IPS DF 4.7 (cell line): ENCODE measurements around the gene C16orf96.
A peak's percentile ranks its signal among the peaks of the same experiment; 100 is the strongest.

Experiments used
- DNase-seq: peaks from one replicate; pipeline ENCODE4 v3.0.0-alpha.2; 2013; ENCODE audit warnings: low spot score; ENCODE audit errors: extremely low read depth

The C16orf96 gene

DNA sequence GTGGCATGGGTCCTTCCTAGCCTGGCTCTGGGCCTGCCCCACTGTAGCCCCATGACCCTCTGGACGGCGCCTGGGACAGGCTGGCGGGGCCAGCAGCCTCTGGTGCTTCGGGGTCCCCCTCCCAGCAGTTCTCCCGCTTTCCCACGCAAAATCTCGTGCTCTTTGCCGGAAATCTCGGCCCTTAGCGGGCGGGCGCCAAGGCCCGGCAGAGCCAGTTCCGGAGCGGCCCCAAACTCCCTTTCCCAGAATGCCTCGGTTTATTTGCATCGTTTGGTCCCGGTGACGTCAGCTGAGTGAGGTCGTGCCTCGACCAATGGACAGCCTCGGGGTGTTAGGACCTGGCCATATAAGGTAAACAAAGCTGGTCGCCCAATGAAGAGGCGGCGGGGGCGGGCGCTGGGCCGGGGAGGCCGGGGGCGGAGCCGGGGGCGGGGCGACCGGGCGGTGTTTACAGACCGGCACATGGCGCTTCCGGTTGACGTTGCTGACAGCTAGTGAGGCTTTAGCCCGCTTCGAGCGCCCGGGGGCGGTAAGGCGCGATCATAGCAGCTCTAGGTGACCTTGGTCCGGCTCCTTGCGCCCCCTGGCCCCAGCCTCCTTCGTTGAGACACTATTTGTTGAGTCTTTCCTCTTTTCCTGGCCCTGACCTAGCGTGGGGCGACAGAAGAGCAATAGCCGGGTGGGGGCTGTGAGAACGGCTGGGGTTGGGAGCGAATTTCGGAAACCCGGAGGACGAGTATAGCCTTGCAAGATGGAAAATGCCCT, 60.1 kb downstream of the C16orf96 start:
- DNase-seq = peak; percentile 99

DNA sequence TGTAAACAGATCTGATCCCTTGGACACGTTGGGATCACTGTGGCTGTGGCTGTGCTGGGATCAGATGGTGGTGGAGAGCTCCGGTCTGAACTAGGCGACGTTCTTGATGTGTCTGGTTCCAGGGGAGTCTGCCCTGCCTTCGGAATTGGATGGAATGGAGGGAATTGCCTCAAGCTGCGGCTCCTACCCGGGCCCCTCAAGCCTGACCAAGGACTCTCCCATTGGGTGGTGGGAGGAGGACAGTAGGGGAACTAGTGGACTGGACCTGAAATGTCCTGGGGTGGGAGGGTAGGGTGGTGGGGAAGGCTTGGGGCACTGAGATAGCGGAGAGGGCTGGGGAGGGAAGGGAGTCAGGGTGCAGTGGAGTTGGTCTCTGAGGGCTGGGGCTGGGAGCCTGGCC, 61.7 kb downstream of the C16orf96 start:
- no peak for DNase-seq

DNA sequence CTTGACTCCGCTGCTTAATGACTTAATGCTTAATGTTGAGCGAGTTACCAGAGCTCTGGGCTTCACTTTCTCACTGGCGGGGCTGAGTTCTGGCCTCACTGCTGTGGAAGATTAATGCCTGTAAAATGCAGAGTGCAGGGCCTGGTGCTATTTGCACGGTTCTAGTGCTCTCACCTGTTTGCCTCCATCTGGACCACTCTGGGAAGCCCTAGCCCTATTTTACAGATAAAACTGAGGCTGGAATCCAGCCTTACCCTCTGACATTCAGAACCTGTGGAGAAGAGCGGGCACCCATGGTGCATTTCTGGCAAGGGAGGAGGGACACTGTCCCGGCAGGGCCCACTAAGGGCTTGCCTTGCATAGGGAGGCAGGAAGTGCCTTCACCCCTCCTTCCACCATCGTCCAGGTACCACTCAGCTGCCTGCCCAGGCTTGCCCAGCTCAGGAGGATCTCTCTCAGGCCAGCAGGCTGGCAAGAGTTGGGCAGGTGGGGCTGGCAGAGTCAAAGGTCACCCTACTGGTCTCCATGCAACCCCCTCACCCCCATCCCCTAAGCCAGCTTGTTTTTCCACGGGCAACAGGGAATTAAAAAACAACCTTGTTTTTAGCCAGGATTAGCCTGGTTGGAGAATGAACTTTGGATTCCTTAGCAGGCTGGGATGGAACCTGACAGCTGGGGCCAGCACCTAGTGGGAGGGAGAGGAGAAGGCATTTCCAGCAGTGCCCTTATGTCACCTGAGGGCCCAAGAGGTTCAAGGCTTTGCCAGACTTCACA, 62.7 kb downstream of the C16orf96 start:
- DNase-seq = no peak

DNA sequence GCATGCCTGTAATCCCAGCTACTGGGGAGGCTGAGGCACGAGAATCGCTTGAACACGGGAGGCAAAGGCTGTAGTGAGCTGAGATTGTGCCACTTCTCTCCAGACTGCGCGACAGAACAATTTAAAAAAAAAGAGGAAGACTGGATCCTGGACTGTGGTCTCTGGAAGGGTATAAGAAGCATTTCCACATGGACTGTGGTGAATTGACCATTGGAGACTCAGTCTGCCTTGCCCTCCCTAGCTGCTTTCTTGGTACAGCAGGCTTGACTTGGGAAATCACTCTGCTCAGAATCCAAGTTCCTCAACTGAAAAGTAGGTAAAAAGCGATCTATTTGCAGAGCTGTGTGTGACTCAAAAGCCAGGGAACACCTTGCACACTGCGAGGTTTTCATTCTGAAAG, 67.5 kb downstream of the C16orf96 start:
- no peak for DNase-seq

DNA sequence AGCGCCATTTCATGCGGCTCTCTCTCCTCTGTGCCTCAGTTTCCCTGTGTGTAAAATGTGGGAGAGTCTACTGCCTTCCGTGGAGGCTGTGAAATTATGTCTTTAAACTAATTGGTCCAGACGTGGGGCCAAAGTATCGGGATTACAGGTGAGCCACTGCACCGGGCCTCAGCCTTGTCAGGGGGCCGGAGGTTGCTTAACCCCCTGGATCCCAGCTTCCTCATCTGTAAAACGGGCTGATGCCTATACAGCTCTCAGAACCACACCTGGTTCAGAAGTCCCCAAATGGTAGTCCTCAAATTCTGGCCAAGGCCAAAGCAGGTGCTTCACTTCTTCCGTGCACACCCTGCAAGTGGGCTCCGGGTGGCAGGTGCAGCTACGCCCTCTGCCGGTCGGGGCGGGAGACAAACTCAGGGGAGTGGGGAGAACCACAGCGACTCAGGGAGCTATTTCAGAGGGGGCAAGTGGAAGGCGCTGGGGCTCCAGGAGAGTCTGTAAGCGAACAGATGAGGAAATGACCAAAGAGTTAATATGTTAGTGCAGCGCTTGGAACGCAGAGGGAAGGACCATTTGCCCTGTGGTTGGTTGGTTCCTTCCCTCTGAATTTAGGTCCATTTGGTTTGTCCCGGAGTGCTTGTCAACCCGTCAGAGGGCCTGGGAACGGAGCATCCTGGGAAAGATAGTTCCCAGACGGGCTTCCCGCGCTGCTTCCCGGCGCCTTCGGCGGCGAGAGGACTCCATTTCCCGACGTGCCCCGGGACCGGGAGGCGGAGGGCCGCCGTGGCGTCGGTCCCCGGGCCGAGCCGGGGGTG, 68.1 kb downstream of the C16orf96 start, which contains the start of gene MGRN1:
Gene MGRN1, plus strand, starts transcription at position 812 of the 812 bp plus-strand sequence. CDS start 135 bp downstream, outside the sequence.
- DNase-seq = peak; percentile 91

DNA sequence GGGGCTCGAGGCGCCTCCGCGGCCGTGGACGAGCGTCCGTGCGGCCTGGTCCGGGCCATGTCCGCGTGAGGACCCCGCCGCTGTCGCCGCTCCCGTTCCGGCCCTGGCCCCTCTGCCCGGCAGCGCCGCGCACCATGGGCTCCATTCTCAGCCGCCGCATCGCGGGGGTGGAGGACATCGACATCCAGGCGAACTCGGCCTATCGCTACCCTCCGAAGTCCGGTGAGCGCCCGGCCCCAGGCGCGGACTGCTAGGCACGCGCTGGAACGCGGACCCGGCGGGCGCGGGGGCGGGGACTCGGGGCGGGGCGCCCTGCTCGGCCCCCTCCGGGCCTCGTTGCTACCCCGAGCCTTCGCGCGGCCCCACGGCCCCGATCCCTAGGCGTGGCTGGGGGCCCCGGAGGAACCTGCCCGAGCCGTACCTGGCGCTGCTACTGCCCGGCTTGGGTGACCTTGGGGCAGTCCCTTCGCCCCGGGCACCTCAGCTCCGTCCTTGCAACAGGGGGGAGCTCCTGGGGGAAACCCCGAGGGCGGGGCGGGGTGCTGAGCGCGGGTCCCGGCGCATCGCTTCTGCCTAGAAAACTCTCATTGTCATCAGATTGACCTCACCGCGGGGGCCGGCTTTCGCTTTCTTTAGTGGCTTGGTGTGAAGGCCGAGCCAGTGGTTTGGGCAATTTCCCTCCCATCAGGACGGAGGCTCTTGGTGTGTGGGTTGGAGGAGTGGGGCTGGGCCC, 68.9 kb downstream of the C16orf96 start:
- no peak for DNase-seq

DNA sequence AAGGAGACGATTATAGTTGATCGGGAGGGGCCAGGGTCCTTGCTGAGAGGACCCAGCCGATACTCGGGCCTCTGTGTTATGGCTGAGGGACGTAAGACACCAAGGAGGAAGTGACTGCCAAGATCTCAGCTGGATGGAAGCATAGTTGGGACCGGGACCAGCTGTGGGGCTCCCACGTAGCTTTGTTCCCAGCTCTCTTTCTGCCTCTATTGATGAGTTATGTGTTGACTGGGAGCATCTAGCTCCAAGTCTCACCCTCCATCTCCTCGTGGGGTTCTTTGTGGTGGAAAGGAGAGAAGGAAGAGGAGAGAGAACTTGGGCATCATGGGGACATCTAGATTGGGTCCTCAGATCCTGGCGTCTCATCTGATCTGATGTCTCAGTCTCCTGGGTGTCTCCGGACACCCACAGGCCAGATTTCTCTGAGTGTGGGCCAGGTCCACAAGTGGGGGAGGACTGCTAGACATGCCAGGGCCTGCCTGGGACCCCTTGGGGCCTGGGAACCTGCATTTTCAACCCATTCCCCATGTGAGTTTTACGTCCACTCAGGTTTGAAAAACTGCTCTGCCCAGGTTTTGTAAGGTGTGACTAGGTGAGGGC, 69.5 kb downstream of the C16orf96 start:
- DNase-seq = no peak

- no peak for DNase-seq
Measured at GRCh38 chr16:4626396-4626795, 70.3 kb downstream of the C16orf96 start.

- no peak for DNase-seq
Measured at GRCh38 chr16:4628283-4628682, 72.1 kb downstream of the C16orf96 start.

GRCh38 chr16:4631444-4631843, 75.3 kb downstream of the C16orf96 start:
- DNase-seq = no peak

- DNase-seq = no peak
Measured at GRCh38 chr16:4633910-4634635, 77.9 kb downstream of the C16orf96 start.

DNA sequence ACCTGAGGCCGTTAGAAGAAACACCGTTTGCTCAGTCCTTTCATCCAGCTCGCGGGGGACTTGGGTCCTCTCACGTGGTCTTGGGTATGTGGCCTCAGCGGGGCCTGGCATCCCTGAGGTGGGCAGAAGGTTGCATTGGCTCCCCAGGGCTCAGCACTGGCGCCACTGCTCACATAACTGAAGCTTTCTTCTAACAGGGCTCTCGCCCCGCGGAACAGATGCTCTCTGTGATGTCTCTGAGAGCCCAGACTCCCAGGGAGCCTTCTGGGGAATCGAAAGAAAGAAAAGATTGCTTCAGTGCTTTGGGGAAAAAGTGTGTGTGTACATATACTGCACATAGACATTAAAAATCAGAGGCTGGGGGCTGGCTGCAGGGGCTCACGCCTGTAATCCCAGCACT, 78.6 kb downstream of the C16orf96 start:
- DNase-seq = no peak

DNA sequence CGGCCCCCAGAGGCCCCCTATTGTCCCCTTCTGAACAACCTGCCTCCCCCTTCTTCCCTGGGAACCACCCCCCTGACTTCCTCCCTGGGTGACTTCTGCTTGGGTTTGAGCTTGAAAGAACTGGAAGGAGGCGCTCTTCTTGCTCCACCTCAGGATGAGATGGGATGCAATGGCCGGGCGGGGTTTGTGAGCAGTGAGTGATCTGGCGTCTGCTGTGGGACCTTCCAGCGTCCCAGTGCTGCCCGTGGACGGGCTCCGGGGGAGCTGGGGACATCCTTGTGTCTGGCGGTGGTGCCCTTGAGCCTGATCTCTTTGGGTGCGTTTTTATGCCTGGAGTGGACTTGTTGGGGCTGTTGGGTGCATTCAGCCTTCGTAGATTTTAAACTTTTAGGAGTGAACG, 80.1 kb downstream of the C16orf96 start:
- no peak for DNase-seq

GRCh38 chr16:4637501-4638166, 81.5 kb downstream of the C16orf96 start:
- DNase-seq = no peak

DNA sequence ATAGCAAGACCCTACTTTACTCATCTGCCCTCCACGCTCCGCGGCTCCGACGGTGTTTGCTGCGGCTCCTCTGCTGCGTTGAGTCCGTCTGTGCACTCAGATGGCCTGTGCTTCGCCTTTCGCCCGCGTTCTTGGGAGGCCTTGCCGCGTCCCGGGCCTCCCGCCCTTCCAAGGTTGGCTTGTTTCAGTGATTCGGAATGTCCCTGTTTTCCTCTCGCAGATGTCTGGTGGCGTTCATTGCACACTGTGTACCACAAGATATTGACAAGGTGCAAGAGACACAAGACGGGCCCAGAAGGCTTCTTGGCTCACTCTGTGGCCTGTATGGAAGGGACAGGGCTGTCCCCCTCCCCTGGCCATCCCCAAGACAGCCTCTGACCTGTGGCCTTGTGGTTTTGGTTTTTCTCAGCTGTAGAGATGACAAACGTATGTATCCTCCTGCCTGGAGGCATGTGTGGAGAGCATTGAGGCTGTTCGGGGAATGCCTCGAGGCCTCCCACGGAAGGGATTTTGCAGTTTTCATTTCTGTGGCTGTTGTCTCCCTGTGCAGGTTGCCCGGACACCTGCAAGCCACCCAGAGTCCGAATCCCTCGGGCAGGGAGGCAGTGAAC, 83.9 kb downstream of the C16orf96 start:
- no peak for DNase-seq

DNA sequence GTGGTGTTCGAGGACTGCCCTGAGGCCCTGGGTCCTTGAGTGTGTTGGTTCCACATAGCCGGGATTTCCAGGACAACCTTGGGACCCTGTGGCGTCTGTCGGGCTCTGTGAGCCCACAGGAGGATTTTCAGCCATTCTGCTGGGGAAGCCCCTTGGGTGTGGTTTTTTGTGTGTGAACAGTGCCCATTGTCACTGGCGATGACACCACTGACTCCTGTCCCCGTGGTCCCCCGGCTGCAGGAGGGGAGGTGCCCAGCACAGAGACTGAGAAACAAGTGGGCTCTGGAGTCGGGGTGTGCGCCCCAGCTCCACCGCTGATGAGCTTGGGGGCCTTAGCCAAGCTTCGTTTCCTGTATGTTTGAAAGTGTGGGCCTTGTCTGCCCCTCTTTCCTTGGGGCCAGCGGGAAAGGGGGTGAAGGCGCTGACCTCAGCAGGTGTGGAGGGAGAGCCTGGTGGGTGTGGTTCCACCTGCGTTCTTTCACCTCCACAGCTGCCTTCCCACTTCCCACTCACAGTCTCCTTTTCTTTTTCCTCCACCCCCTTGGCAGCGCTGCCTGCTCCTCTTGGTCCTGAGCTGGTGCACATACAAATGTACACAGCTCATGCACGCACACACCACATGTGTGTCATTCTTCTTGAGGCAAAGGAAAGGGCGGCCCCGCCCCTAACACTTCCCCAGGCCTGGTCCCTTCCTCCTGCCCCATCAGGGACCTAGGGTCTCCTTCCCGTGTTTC, 84.6 kb downstream of the C16orf96 start:
- DNase-seq = no peak

DNA sequence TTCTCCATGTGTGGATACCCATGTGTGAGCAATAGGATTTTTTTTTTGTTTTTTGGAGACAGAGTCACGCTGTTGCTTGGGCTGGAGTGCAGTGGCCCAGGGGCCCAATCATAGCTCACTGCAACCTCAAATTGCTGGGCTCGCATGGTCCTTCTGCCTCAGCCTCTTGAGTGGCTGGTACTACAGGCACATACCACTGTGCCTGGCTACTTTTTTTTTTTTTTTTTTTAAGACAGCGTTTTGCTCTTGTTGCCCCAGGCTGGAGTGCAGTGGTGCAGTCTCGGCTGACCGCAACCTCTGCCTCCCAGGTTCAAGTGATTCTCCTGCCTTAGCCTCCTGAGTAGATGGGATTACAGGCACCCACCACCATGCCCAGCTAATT, 85.2 kb downstream of the C16orf96 start:
- DNase-seq = no peak

DNA sequence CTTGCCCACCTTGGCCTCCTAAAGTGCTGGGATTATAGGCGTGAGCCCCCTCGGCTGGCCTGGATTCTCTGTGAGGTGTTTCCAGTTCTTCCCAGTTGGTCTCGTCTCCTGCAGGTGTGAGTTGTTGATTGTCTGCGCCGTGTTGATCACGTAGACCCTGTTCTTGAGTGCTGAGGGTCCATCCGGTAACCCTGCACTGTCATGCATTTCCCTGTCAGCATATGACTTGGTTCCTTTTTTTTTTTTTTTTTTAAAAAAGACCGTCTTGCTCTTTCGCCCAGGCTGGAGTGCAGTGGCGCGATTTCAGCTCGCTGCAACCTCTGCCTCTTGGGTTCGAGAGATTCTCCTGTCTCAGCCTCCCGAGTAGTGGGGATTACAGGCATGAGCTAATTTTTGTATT, 85.8 kb downstream of the C16orf96 start:
- no peak for DNase-seq
